Smooth muscle cell of the brain vasculature (primary cell): ENCODE results near the gene MREG.
"Not testable (repeated sequence)": the region's sequence is repeated elsewhere in the genome, so short reads cannot be mapped to it uniquely, and the experiment has no call there.

Source experiments
- DNase-seq: peaks from one replicate; pipeline ENCODE4 v3.0.0-alpha.2; 2012; ENCODE audit warnings: low read depth, low spot score

Gene MREG

GRCh38 chr2:215988556-215989207 lies 24.7 kb downstream of the MREG start:
- not testable (repeated sequence) for DNase-seq

GRCh38 chr2:215985257-215985656 lies 28.1 kb downstream of the MREG start:
- no peak for DNase-seq

- no peak for DNase-seq
Observed at GRCh38 chr2:215984661-215985060, 28.7 kb downstream of the MREG start.

GRCh38 chr2:215983581-215984351 lies 29.6 kb downstream of the MREG start:
- DNase-seq = no peak

- DNase-seq = no peak
Observed at GRCh38 chr2:215982465-215982875, 30.9 kb downstream of the MREG start.

GRCh38 chr2:215981115-215981514 lies 32.2 kb downstream of the MREG start:
- no peak for DNase-seq

- no peak for DNase-seq
Observed at GRCh38 chr2:215979620-215980019, 33.7 kb downstream of the MREG start.

GRCh38 chr2:215974700-215975429 lies 38.5 kb downstream of the MREG start:
- DNase-seq = no peak

- DNase-seq = no peak
Observed at GRCh38 chr2:215973954-215974699, 39.2 kb downstream of the MREG start.

- no peak for DNase-seq
Observed at GRCh38 chr2:215973145-215973792, 40.1 kb downstream of the MREG start.

GRCh38 chr2:215971671-215972070 lies 41.7 kb downstream of the MREG start:
- DNase-seq = no peak

- DNase-seq = not testable (repeated sequence)
Observed at GRCh38 chr2:215970894-215971293, 42.5 kb downstream of the MREG start.

- no peak for DNase-seq
Observed at GRCh38 chr2:215970425-215970824, 42.9 kb downstream of the MREG start.

GRCh38 chr2:215969131-215969841 lies 44.1 kb downstream of the MREG start:
- no peak for DNase-seq

GRCh38 chr2:215968499-215968898 lies 44.9 kb downstream of the MREG start:
- no peak for DNase-seq

GRCh38 chr2:215967590-215968378 lies 45.6 kb downstream of the MREG start:
- no peak for DNase-seq

GRCh38 chr2:215966951-215967350 lies 46.4 kb downstream of the MREG start:
- no peak for DNase-seq

GRCh38 chr2:215966274-215966673 lies 47.1 kb downstream of the MREG start:
- no peak for DNase-seq

GRCh38 chr2:215965532-215966165 lies 47.7 kb downstream of the MREG start:
- DNase-seq = no peak
